Kidney (tissue), 14 donors: ENCODE measurements around the gene USP5. TPM values are rescaled to one million over a fixed set of nuclear protein-coding genes. Genes with fewer than 3 reads are reported as not detected.

Experiments
- DNase-seq, 5 donors: peaks; one replicate each; pipeline ENCODE4 v3.0.0-alpha.2; 2013 to 2020
- FAIRE-seq: peaks from 2 replicates; lab custom pipeline; 2012; peaks lifted over from hg19 to GRCh38; lab: Jason Lieb, UNC
- H3K27ac ChIP-seq, 2 donors: one replicate each; pipeline ENCODE4 v1.7.0; 2013; ENCODE audit warnings: low read depth in 2 of 2, low read length in 2 of 2, inconsistent platforms in 1 of 2
- H3K27me3 ChIP-seq: one replicate; pipeline ENCODE4 v1.7.1; 2013; ENCODE audit warnings: low read length, inconsistent platforms; ENCODE audit not compliant: control insufficient read depth, insufficient read depth
- H3K36me3 ChIP-seq, 3 donors: one replicate each; pipeline versions ENCODE4 v1.7.0 to v1.7.1; 2013; ENCODE audit warnings: low read length in 3 of 3, control low read depth in 1 of 3, inconsistent platforms in 1 of 3; ENCODE audit not compliant: insufficient read depth in 3 of 3, control insufficient read depth in 2 of 3
- H3K4me1 ChIP-seq, 3 donors: one replicate each; pipeline versions ENCODE4 v1.7.0 to v1.7.1; 2013; ENCODE audit warnings: low read length in 3 of 3, inconsistent platforms in 1 of 3, low read depth in 1 of 3; ENCODE audit not compliant: control insufficient read depth in 2 of 3, insufficient read depth in 2 of 3
- H3K4me3 ChIP-seq, 3 donors: one replicate each; pipeline versions ENCODE4 v1.7.0 to v1.8.1; 2013; ENCODE audit warnings: low read length in 3 of 3, control low read depth in 1 of 3, inconsistent platforms in 1 of 3
- H3K9ac ChIP-seq, 3 donors: one replicate each; pipeline versions ENCODE4 v1.7.0 to v1.7.1; 2013; ENCODE audit warnings: low read length in 3 of 3, control low read depth in 1 of 3, inconsistent platforms in 1 of 3
- H3K9me3 ChIP-seq, 3 donors: one replicate each; pipeline versions ENCODE4 v1.7.0 to v1.7.1; 2013; ENCODE audit warnings: low read length in 3 of 3, control low read depth in 1 of 3, inconsistent platforms in 1 of 3; ENCODE audit not compliant: control insufficient read depth in 2 of 3, insufficient read depth in 1 of 3
- CTCF ChIP-seq: IDR thresholded peaks from 3 replicates; pipeline ENCODE4 v1.5.1; 2012; ENCODE audit warnings: mild to moderate bottlenecking, moderate library complexity, borderline replicate concordance; ENCODE audit not compliant: insufficient read depth; ENCODE audit errors: extremely low read depth
- intact Hi-C: fragments of 100-400 bp; cut with DNase I; formaldehyde crosslinking; loops from one replicate; pipeline ENCODE4 v1.11.1; 2022
- polyA plus RNA-seq: library from polyadenylated mRNA; stranded (reverse); fragments of 350-450 nt; fragmentation: Illumina TruSeq; extraction: RNeasy Lipid Tissue Mini Kit (QIAGEN cat#74804); gene quantifications from one replicate; pipeline ENCODE4 v1.2.3, GENCODE V29; 2014; ENCODE audit warnings: low read depth, low replicate concordance; ENCODE audit not compliant: insufficient read depth
- total RNA-seq: library from RNA; stranded (reverse); fragmentation: NEBNext Ultra II Directional; extraction: Animal tissue kit (Norgen Biotek cat#: 25700); gene quantifications from one replicate; pipeline ENCODE4 v1.2.1, GENCODE V29; 2021
- donor health status: control.
- donor health status: control.
- donor health status: control.
- donor health status: control.
- donor health status: control.
- donor health status: DM: yes; HTN: yes; CAD: no.
- donor health status: Normal renal cell carcinoma (clear cell type).

USP5 gene
- total and polyA plus RNA-seq, 2 donors from 2014 or later: 52.3 to 75.5 TPM

DNA sequence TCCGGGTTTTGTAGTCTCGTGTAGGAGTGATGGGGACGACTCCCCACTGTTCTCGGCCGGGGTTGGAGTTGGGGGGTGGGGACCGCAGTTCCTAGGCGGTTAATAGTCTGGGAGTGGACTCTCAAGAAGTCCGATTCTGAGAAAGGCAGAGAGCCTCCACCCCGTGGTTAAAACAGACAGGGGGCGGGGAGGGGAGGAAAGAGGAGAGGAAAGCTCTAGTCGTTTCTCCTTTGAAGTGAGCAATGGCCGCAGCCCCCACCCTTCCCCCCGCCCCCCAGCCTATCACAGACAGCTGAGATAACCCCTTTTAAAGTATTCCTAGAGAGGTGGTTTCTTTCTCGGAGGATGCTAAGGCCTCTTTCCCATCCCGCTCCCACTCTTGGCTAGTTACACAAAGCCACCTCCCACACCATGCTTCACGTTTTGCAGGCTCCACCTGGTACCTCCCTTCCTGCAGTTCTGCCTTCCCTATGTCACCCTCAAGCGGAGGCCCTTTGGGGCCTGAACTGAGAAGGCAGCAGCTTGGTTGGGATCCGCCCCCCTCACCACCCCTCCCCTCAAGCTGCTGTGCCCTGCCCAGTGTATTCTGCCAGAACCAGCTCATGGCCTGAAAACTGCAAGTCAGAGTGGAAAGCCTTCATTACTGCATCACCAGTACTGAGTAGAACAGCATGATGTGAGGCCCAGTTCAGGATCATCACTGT lies 853 bp downstream of the USP5 start:
- intact Hi-C loops: no loop called here
- Histone ChIP-seq H3K4me1 (peaks cover 0 to 11% (median 6%) of the 10 kb centered on the region in 3 donors), H3K36me3 (peaks cover 6 to 20% (median 14%) of the 10 kb centered on the region in 3 donors), H3K9ac (peak overlapping the region in 2 of 3 donors; percentile 36 to 46), H3K27me3 (no peaks in the 10 kb centered on the region), H3K27ac (no peak overlapping the region), H3K9me3 (no peaks in the 10 kb centered on the region), H3K4me3 (peak overlapping the region; percentile 75 to 99 (median 92))
- DNase-seq (peak in 3 of 5 donors; percentile 66 to 84 (median 82)), FAIRE-seq (no peak)
- TF ChIP-seq CTCF: no peak

- no peak for FAIRE-seq
- no peak for DNase-seq
Observed at GRCh38 chr12:6853626-6854025, 1.7 kb downstream of the USP5 start.

GRCh38 chr12:6854036-6854435 lies 2.1 kb downstream of the USP5 start:
- no peak for TF ChIP-seq CTCF
- Histone ChIP-seq H3K27me3 (no peaks in the 10 kb centered on the region), H3K4me3 (no peak overlapping the region), H3K9me3 (no peaks in the 10 kb centered on the region), H3K36me3 (peaks cover 9 to 32% (median 22%) of the 10 kb centered on the region in 3 donors), H3K9ac (no peak overlapping the region), H3K4me1 (peaks cover 0 to 11% (median 6%) of the 10 kb centered on the region in 3 donors), H3K27ac (no peak overlapping the region)
- intact Hi-C loops: no loop called here
- DNase-seq (peak in 1 of 5 donors; percentile 7), FAIRE-seq (no peak)

More at GRCh38 chr12:6853626-6854025, 1.7 kb downstream of the USP5 start:
- TF ChIP-seq CTCF: no peak
- Histone ChIP-seq H3K4me1 (peaks cover 0 to 11% (median 6%) of the 10 kb centered on the region in 3 donors), H3K27ac (no peak overlapping the region), H3K9me3 (no peaks in the 10 kb centered on the region), H3K36me3 (peaks cover 9 to 28% (median 19%) of the 10 kb centered on the region in 3 donors), H3K4me3 (no peak overlapping the region), H3K27me3 (no peaks in the 10 kb centered on the region), H3K9ac (no peak overlapping the region)
- intact Hi-C loops: no loop called here
